ENCODE measurements around the gene THAP3. TPM values are rescaled to one million over a fixed set of nuclear protein-coding genes. Genes with fewer than 3 reads are reported as not detected.

The THAP3 gene
- total and polyA plus RNA-seq, 2 donors (not counting 1 experiment from before 2014, with no cell fraction given): 5.3 to 35.5 TPM

DNA sequence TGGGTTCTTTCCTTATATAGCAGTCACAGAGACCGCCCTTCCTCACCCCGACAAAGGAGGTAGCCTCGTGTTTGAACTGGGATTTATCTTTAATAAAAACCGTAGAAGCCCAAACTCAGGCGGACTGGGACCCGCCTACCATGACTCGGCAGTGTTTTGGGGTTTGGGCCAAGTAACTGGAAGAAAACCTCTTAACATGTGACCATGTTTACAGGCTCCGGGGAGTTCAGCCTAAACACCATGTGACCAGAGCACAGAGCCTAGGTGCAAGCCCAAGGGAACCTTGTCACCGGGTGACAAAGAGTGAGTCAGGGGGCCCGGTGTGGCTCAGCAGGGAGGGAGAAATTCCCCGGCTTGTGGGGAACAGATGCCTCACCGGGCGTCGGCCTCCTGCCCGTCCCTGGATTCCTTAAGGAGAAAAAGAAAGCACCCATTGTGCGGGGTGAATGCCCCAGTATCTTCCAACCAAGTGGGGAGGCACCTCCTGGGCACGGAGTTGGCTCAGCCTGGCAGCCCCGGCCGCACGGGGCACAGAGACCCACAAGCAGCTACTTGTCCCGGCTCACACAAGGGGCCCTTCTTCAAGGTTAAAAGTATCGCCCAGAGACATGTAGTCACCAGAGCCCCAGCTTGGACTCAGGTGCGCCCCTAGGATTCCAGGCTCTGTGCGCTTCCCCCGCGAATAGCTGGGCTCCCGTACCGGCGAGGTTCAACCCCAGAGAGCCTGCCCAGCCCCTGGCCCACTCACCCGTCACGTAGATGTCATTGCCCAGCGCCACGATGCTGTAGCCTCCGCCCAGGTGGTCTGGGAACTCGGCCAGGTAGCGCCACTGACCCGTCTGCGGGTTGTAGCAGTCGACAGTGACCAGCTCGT, 23.4 kb upstream of the THAP3 start:
- H3K27ac ChIP-seq (ENCODE audit: insufficient read depth, low read length): peak overlapping the region; percentile 92
- H3K4me1 ChIP-seq (ENCODE audit: control insufficient read depth, extremely low read depth, insufficient read depth, low read length): peaks cover 11% of the 10 kb centered on the region
- H3K9ac ChIP-seq (ENCODE audit: insufficient read depth, low read length): peak overlapping the region; percentile 88
- H3K79me2 ChIP-seq (ENCODE audit: control insufficient read depth, insufficient read depth, low read length): peaks cover 55% of the 10 kb centered on the region
- H4K20me1 ChIP-seq (ENCODE audit: control insufficient read depth, extremely low read depth, insufficient read depth, low read length): no peaks in the 10 kb centered on the region
- no peaks in the 10 kb centered on the region for H3K27me3 ChIP-seq (ENCODE audit: control insufficient read depth, insufficient read depth, low read length)
- TF ChIP-seq, protein P1, sequence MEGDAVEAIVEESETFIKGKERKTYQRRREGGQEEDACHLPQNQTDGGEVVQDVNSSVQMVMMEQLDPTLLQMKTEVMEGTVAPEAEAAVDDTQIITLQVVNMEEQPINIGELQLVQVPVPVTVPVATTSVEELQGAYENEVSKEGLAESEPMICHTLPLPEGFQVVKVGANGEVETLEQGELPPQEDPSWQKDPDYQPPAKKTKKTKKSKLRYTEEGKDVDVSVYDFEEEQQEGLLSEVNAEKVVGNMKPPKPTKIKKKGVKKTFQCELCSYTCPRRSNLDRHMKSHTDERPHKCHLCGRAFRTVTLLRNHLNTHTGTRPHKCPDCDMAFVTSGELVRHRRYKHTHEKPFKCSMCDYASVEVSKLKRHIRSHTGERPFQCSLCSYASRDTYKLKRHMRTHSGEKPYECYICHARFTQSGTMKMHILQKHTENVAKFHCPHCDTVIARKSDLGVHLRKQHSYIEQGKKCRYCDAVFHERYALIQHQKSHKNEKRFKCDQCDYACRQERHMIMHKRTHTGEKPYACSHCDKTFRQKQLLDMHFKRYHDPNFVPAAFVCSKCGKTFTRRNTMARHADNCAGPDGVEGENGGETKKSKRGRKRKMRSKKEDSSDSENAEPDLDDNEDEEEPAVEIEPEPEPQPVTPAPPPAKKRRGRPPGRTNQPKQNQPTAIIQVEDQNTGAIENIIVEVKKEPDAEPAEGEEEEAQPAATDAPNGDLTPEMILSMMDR (conservative IDR thresholded peaks at IDR 0.05 in 1 of 2, IDR thresholded peaks at IDR 0.05 in 1 of 2; ENCODE audit: low read depth in 1 of 2, low read length in 2 of 2): peak in 1 of 2 donors; percentile 6
- no peak for TF ChIP-seq EZH2 (IDR thresholded peaks at IDR 0.05; ENCODE audit: low read length, missing control alignments)
- no peak overlapping the region for H2AFZ ChIP-seq (ENCODE audit: low read length)
- peak overlapping the region; percentile 95 for H3K4me2 ChIP-seq (ENCODE audit: extremely low read depth, insufficient read depth, low read length)
- peak overlapping the region; percentile 71 to 99 (median 94) for H3K4me3 ChIP-seq (replicated peaks in 1 of 4; ENCODE audit: control extremely low read depth in 1 of 4, insufficient read depth in 1 of 4, low read depth in 3 of 4, low read length in 4 of 4)
- peaks cover 17% of the 10 kb centered on the region for H3K36me3 ChIP-seq (ENCODE audit: control insufficient read depth, insufficient read depth, low read length)
- DNase-seq (ENCODE audit: low read depth in 2 of 2): peak; percentile 92 to 96
- no peaks in the 10 kb centered on the region for H3K9me3 ChIP-seq (ENCODE audit: control insufficient read depth, insufficient read depth, low read depth, low read length)

DNA sequence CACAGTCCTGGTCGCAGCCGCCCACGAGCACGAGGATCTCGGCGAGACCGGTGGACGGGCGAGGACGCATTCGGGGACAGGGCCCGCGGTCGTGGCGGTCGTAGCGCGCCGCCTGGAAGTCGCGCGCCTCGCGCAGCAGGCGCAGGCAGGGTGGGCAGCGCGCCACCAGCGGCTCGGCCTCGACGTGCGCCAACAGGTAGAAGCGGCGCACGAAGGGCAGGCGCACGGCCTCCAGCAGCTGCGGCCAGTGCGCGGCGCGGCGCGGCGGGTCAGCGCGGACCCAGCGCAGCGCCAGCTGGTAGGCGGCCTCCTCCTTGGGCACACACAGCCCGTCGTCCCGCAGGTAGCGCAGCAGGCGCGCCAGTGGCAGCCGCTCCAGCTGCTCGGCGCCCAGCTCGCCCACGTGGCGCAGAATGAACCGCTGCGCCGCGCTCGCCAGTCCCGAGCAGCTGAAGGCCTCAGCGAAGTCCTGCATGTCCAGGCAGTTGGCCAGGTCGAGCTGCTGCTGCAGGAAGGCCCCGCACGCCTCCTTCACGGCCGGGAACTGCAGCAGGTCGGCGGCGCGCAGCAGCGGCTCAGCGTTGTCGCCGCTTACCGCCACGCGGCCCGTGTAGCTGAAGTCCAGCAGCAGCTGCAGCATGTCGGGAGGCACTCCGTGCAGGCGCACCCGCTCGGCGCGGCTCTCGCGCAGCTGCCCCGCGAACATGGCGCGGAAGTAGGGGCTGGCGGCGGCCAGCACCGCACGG, 22.6 kb upstream of the THAP3 start:
- H3K79me2 ChIP-seq (ENCODE audit: control insufficient read depth, insufficient read depth, low read length): peaks cover 47% of the 10 kb centered on the region
- TF ChIP-seq, protein P1 (conservative IDR thresholded peaks at IDR 0.05 in 1 of 2, IDR thresholded peaks at IDR 0.05 in 1 of 2; ENCODE audit: low read depth in 1 of 2, low read length in 2 of 2): no peak

DNA sequence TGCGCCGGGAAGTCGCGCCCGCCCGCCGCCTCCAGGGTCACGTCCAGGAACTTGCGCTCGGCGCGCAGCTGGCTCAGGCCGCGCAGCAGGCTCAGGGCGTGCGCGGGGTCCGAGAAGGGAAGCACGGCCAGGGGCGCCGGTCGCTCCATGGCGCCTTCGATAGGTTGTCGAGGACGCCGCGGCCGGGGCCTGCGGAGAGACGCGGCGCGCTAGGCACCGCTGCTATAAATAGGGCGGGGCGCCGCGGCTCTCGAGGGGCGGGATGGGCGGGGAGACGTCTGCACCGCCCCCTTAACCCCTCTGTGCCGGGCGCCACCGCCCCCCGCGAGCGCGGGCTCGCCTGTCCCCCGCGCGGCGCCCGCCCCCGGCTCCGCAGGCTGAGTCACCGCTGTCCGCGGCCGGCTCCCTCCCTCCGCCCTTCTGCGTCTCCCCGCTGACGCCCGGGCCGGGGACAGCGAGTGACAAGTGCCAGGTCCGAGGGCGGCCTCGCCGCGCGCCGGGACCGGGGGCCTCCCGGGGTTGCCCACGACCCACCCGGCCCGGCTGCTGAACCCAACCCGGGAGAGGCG, 21.9 kb upstream of the THAP3 start, which contains the start of gene KLHL21:
TSS of gene KLHL21 (minus strand) at position 201 of the 569 bp plus-strand sequence. CDS start at position 149, 52 bp downstream.
- Histone ChIP-seq H3K9me3 (ENCODE audit: control insufficient read depth, insufficient read depth, low read depth, low read length) (no peaks in the 10 kb centered on the region), H3K79me2 (ENCODE audit: control insufficient read depth, insufficient read depth, low read length) (peaks cover 40% of the 10 kb centered on the region), H3K27me3 (ENCODE audit: control insufficient read depth, insufficient read depth, low read length) (no peaks in the 10 kb centered on the region), H3K4me2 (ENCODE audit: extremely low read depth, insufficient read depth, low read length) (peak within 1 kb of the TSS; percentile 90), H3K9ac (ENCODE audit: insufficient read depth, low read length) (peak within 1 kb of the TSS; percentile 89), H2AFZ (ENCODE audit: low read length) (peak within 1 kb of the TSS; percentile 59), H3K4me1 (ENCODE audit: control insufficient read depth, extremely low read depth, insufficient read depth, low read length) (peaks cover 11% of the 10 kb centered on the region), H3K27ac (ENCODE audit: insufficient read depth, low read length) (peak within 1 kb of the TSS; percentile 97), H3K4me3 (replicated peaks in 1 of 4; ENCODE audit: control extremely low read depth in 1 of 4, insufficient read depth in 1 of 4, low read depth in 3 of 4, low read length in 4 of 4) (peak within 1 kb of the TSS; percentile 71 to 99 (median 94)), H4K20me1 (ENCODE audit: control insufficient read depth, extremely low read depth, insufficient read depth, low read length) (no peaks in the 10 kb centered on the region), H3K36me3 (ENCODE audit: control insufficient read depth, insufficient read depth, low read length) (peaks cover 11% of the 10 kb centered on the region)
- no peak for TF ChIP-seq EZH2 (IDR thresholded peaks at IDR 0.05; ENCODE audit: low read length, missing control alignments)
- TF ChIP-seq, protein P1 (conservative IDR thresholded peaks at IDR 0.05 in 1 of 2, IDR thresholded peaks at IDR 0.05 in 1 of 2; ENCODE audit: low read depth in 1 of 2, low read length in 2 of 2): no peak
- DNase-seq (ENCODE audit: low read depth in 2 of 2): peak; percentile 86 to 89

More for the DNA sequence above, 22.6 kb upstream of the THAP3 start:
- no peaks in the 10 kb centered on the region for H3K27me3 ChIP-seq (ENCODE audit: control insufficient read depth, insufficient read depth, low read length)
- DNase-seq (ENCODE audit: low read depth in 2 of 2): peak; percentile 70 to 71
- peak overlapping the region; percentile 92 for H3K27ac ChIP-seq (ENCODE audit: insufficient read depth, low read length)
- H3K4me3 ChIP-seq (replicated peaks in 1 of 4; ENCODE audit: control extremely low read depth in 1 of 4, insufficient read depth in 1 of 4, low read depth in 3 of 4, low read length in 4 of 4): peak overlapping the region; percentile 71 to 99 (median 94)
- H2AFZ ChIP-seq (ENCODE audit: low read length): no peak overlapping the region
- peaks cover 11% of the 10 kb centered on the region for H3K4me1 ChIP-seq (ENCODE audit: control insufficient read depth, extremely low read depth, insufficient read depth, low read length)
- H3K9ac ChIP-seq (ENCODE audit: insufficient read depth, low read length): peak overlapping the region; percentile 88
- no peaks in the 10 kb centered on the region for H4K20me1 ChIP-seq (ENCODE audit: control insufficient read depth, extremely low read depth, insufficient read depth, low read length)
- H3K9me3 ChIP-seq (ENCODE audit: control insufficient read depth, insufficient read depth, low read depth, low read length): no peaks in the 10 kb centered on the region
- H3K4me2 ChIP-seq (ENCODE audit: extremely low read depth, insufficient read depth, low read length): peak overlapping the region; percentile 90
- H3K36me3 ChIP-seq (ENCODE audit: control insufficient read depth, insufficient read depth, low read length): peaks cover 17% of the 10 kb centered on the region
